Loucy (cell line): ENCODE measurements around the gene NBEA.
"Not testable (repeated sequence)": the region's sequence is repeated elsewhere in the genome, so short reads cannot be mapped to it uniquely, and the experiment has no call there.

Experiments used
- EZH2phosphoT487 ChIP-seq: fragments of 200-600 bp; IDR thresholded peaks from 2 replicates; pipeline ENCODE4 v1.6.1; 2018; ENCODE audit warnings: antibody characterized with exemption, mild to moderate bottlenecking, moderate library complexity, borderline replicate concordance
- TF ChIP-seq, protein P1 (sequence below): fragments of 200-600 bp; sonication (generic); conservative IDR thresholded peaks from 2 replicates; pipeline ENCODE4 v1.5.1; 2014; ENCODE audit warnings: mild to moderate bottlenecking, antibody characterized with exemption, low read length

DNA sequence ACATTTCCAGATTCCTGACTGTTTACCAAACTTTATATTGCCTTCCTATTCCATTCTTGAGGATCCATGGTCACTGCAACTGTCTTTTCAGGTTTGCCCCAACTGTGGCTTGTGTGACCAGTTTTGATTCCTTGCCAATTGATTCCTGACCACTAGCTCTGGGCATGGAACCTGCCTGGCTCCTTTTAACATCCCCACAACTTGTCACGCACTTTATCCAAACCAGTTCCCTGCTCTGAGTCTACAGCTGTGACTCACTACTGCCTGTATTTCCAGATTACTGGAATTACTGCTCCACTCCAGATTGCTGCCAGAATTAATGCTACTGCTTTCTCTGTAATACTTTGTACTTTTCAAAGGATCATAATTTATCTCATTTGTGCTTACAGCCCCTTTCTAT lies 13.4 kb upstream of the NBEA start:
- TF ChIP-seq, protein P1, sequence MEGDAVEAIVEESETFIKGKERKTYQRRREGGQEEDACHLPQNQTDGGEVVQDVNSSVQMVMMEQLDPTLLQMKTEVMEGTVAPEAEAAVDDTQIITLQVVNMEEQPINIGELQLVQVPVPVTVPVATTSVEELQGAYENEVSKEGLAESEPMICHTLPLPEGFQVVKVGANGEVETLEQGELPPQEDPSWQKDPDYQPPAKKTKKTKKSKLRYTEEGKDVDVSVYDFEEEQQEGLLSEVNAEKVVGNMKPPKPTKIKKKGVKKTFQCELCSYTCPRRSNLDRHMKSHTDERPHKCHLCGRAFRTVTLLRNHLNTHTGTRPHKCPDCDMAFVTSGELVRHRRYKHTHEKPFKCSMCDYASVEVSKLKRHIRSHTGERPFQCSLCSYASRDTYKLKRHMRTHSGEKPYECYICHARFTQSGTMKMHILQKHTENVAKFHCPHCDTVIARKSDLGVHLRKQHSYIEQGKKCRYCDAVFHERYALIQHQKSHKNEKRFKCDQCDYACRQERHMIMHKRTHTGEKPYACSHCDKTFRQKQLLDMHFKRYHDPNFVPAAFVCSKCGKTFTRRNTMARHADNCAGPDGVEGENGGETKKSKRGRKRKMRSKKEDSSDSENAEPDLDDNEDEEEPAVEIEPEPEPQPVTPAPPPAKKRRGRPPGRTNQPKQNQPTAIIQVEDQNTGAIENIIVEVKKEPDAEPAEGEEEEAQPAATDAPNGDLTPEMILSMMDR: not testable (repeated sequence)
- TF ChIP-seq EZH2phosphoT487: not testable (repeated sequence)
